HG03457 (cell line): ENCODE results near the gene CDHR1.

Experiments used
- ATAC-seq: cut with Tn5 transposase; IDR thresholded peaks from one replicate; pipeline ENCODE4 v1.9.1; 2021; ENCODE audit warnings: moderate number of reproducible peaks; ENCODE audit not compliant: unreplicated experiment

The CDHR1 gene

DNA sequence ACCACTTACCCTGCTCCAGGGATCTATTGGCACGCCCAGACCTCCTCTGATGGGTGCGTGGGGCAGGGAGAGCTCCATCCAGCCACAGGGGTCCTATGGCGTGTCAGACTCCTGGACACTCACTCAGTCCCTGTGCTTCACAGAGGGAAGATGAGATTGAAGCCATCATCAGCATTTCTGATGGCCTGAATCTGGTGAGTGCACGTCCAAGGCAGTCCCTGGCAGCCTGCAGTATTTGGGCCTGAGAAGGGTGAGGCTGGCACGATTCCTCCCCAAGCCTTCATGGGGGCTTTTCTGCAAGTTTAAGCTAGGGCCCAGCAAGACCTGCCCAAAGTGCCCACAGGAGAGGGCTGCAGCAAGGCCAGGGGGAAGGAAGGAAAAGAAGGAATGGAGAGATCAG lies 3.3 kb downstream of the CDHR1 start:
- no peak for ATAC-seq

DNA sequence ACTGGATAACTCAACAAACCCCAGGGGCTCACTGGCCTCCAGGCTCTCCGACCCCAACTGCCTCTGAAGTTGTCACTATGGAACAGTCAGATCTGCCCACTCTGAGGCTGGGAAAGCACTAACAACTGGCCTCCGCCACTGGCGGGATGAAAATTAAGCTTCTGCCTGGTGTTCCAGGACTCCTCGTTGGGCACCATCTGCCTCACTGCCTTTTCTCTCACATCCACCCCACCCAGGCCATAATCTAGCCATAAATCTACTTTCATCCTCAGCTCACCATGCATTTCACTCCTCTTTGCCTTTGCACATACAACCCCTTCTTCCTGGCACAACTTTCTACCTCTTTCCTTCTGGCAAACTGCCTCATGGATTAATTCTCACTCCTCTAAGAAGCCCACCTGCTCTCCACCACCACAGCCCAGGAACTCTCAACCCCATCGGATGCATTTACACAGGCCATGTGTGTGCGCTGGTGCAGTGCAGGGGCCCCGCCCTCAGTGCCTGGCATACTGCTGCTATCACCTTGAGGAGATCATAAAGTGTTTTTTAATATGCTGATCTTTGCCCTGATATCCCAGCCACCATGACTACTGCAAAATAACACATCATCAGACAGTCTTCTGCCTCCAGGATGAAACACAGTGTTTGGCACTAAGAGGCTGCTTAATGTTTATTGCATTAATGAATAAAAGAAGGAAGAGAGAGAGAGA lies 4.0 kb downstream of the CDHR1 start:
- no peak for ATAC-seq

DNA sequence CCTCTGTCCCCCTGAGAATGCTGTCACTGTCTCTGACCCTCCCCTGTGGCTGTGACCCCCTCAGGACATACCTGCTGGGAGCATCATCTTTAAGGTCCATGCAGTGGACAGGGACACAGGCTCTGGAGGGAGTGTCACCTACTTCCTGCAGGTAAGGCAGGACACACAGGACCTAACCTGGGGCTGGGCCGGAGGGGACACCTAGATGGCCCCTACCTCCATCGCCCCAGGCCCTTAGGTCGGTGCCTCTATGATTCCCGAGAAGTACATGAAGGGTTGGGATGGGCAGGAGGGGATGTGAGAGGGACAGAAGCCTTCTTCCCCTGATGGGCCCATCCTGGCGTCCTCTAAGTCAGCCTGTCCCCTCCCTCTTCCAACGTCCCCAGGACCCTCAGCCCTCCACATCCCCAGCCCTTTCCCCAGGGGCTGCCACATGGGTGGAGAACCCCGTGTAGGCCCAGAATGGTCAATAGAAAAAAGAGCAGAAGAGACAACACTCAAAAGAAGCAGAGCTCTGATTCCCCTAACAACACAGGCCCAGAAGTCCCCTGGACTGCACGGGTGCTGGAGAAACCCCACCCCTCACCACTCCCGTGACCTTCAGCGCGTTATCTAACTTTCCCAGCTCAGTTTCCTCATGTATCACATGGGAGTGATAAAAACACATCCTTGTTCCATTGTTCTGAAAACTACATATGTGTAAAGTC lies 6.4 kb downstream of the CDHR1 start:
- ATAC-seq, result no peak

DNA sequence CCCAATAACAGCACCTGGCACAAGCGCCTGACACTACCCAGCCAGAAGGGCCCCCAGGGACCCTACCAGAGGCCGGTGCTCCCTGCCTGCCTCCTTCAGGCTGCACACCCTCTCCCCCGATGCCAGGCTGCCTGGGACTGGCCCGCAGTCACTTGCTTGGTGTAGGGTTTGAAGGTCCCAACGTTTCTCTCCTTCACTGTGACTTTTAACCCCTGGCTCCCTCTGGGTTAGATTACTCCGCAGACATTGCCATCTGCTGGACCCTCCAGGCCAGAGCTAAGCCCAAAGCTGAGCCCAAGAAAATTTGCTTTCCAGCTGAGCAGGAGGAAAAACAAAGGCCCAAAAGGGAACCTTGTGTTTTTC lies 6.9 kb downstream of the CDHR1 start:
- no peak for ATAC-seq

DNA sequence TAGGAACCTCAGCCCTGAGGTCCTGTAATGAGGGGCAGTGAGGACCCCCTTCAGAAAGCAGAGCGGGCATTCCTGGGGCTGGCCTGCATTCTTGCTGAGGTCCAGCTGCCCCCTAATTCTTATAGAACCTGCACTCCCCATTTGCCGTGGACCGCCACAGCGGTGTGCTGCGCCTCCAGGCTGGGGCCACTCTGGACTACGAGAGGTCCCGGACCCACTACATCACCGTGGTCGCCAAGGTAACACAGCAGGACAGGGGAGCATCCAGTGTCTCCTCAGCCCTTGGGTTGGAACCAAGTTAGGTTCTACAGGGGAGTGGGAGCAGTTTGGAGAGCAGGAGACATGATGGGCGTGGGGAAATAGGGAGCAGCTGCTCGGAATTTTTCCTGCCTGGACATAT lies 7.3 kb downstream of the CDHR1 start:
- ATAC-seq, result no peak

DNA sequence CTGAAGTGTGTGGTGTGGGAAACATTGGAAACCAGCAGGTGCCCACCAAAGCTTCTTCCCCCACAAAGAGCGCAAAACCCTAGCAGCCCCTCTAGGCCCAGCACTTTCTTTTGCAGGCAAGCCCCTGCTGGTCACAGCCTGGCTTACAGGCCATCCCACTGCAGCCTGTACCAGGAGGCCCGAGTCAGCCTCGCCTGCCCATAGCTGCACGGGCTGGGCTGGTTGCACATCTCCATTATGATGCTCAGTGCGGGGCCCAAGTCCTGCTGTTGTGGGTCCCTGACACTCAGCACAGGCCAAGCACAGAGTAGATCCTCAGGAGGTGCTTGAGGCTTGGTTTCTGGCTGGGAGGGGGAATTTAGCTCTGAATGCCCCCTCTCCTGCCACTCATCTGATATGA lies 8.0 kb downstream of the CDHR1 start:
- ATAC-seq, result no peak

DNA sequence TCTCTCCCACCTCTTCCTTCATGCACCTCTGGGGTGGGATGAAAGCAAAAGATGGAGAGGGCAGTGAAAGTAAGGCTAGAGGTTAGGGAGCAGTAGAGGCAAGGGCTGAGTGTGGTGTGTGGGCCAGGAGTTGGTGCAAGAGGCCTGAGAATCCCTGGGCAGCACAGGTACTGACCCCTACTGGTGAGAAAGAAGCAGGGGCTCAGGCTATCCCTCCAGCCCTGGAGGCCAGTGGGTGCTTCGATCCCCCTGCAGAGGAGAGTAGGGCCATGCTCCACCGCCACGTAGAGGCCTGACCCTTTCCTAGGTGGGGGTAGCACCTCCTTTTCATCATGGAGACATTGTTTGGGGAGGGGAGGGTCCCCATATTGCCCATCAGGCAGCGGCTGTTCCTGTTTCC lies 9.8 kb downstream of the CDHR1 start:
- no peak for ATAC-seq

DNA sequence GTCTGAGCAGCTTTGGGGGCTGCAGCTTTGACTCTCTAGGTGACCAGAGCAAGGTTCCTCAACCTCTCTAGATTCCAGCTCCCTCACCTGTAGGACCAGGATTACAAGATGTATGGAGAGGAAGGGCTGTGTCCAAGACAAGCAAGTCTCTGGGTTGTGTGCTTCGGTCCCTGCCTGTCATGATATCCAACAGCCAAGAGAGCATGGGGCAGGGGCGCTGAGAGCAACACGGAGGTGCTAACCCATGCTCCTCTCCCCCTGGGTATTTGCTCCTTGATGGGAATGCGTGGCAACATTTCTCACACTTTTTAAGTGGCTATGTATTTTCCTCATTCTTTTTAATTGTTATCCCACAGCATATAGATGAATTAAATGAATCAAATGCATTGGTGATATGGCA lies 10.3 kb downstream of the CDHR1 start:
- no peak for ATAC-seq

DNA sequence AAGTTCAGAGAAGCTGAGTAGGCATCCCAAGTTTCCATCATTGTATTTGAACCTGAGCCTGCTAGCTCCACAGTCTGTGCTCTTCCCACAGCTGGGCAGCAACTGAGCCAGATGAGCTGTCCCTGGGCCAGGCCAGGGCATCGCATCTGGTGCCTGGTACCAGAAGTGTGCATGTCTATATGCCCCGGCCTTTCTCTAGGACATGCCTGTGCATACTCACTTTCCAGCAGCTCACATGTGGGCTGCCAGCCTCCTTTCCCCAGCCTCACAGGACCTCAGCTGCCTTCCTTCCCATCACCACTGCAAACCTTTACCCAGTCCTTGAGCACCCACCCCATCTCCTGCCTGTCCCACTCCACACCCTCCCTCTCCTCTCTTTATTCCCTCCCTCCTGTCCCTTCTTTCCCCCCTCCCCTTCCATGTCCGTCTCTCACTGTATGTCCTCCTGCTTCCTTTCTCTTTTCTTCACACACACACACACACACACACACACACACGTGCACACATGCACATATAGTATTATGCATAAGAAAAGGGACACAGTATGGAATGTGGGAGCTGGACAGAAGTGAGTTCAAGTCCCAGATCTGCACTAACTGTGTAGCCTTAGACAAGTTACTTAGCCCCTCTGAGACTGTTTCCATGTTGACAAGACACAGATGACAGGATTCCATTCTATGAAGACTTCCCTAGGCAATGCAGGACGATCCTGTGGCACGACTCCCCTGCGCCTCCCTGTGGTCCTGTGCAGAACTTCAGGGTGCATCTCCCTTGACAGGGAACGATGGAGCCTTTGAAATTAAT lies 10.9 kb downstream of the CDHR1 start:
- peak; percentile 73 for ATAC-seq

DNA sequence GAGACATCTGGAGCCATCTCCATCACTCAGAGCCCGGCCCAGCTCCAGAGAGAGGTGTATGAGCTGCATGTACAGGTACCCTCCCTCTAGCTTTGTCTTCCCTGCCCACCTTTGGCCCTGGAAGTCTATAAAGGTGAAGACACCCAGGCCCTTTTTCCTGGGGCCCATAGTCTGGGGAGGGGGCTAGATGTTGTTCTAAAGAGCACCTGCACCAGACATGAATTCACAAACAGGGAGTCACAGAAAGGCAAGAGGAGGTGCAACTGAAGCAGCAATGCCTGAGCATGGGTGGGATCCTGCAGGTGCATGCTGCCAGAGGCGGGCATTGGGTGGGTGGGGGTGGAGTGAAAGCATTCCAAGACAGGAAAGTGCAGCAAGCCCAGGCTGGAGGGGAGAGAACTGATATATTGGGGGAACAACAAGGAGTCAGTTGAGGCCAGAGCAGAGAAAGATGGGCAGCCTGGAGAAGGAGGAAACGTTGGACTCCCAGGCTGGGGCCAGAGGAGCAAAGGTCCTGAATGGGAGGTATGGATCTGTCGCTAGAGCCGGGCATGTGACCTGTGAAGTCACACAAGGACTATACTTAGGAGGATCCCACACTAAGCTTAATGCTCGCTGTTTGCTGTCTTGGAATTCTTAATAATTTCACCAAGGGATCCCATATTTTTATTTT lies 11.7 kb downstream of the CDHR1 start:
- ATAC-seq, result no peak

DNA sequence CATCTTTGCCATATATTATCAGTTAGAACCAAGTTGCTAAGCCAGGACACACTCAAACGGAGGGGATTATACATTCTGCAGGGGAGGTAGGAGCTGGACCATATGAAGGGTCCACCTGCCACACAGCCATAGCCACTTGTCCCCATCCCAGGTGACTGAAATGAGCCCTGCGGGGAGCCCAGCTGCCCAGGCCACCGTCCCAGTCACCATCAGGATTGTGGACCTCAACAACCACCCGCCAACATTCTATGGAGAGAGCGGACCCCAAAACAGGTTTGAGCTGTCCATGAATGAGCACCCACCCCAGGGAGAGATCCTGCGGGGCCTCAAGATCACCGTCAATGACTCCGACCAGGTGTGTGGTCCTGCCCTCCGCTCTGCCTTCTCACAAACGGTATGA lies 13.7 kb downstream of the CDHR1 start:
- ATAC-seq, result no peak

DNA sequence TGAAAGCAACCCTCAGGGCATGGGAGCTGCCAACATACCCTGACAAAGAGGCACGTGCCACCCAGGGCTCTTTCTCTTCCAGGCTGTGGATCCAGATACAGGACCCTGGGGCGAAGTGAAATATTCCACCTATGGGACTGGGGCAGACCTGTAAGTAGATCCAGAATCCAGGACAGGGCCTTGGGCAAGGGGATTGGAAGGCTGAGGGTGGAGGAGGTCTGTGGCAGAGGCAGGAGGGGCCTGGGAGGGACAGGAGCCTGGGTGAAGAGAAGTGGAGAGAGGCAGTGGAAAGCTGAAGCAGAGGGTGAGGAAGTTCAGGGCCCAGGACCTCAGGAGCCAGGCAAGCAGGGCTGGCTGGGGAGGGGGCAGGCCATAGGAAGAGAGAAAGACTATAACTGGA lies 17.2 kb downstream of the CDHR1 start:
- no peak for ATAC-seq

DNA sequence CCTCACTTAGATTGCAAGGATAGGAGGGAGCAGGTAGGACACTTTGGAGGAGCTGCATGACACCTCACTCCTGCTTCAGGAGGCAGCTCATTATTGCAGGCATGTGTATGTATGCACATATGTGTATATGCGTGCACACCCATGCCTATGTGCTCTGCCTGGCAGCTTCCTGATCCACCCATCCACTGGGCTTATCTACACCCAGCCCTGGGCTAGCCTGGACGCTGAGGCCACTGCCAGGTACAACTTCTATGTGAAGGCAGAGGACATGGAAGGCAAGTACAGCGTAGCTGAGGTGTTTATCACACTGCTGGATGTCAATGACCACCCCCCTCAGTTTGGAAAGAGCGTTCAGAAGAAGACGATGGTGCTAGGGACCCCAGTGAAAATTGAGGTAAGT lies 17.7 kb downstream of the CDHR1 start:
- no peak for ATAC-seq

DNA sequence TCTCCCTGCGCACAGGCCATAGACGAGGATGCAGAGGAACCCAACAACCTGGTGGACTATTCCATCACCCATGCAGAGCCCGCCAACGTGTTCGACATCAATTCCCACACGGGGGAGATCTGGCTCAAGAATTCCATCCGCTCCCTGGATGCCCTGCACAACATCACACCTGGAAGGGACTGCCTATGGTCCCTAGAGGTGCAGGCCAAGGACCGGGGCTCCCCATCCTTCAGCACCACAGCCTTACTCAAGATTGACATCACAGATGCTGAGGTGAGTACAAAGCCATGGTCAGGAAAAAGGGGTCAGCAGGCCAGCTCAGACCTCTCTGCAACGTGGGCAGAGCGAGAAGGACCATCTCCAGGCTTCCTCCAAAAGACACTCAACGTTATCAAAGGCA lies 18.7 kb downstream of the CDHR1 start:
- no peak for ATAC-seq

DNA sequence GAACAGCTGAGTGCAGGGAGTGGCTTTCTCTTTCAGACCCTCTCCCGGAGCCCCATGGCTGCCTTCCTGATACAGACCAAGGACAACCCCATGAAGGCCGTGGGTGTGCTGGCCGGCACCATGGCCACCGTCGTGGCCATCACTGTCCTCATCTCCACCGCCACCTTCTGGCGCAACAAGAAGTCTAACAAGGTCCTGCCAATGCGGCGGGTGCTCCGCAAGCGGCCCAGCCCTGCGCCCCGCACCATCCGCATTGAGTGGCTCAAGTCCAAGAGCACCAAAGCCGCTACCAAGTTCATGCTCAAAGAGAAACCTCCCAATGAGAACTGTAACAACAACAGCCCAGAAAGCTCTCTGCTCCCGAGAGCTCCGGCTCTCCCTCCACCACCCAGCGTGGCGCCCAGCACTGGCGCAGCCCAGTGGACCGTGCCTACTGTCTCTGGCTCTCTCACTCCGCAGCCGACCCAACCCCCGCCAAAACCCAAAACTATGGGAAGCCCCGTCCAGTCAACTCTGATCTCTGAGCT lies 19.8 kb downstream of the CDHR1 start:
- ATAC-seq, result no peak

DNA sequence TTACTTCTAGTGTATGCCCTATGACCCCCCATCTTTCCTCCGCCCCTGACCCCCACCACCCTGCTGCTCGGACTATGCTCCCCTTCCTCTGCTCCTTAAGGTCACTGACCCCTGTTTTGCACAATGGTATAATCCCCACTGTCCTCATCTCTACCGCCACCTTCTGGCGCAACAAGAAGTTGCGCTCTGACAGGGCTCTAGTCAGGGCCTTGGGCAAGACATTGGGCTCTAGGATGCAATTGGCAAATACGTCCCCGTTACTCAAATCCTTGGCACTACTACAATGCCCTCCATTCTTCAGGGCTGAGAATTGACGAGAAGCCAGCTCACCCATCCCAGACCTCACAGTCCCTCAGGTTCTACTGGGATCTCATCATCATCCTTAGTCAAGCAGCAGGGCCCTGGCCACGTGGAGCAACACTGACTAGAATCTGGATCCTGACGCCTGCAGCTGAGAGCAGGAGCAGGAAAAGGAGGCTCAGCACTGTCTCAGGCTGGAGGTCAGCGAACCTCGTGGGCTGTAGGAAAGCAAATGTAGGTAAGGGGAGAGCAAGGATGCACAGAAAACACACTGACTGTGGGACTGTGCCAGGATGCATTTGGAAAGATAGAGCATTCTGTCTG lies 20.4 kb downstream of the CDHR1 start:
- peak; percentile 54 for ATAC-seq

DNA sequence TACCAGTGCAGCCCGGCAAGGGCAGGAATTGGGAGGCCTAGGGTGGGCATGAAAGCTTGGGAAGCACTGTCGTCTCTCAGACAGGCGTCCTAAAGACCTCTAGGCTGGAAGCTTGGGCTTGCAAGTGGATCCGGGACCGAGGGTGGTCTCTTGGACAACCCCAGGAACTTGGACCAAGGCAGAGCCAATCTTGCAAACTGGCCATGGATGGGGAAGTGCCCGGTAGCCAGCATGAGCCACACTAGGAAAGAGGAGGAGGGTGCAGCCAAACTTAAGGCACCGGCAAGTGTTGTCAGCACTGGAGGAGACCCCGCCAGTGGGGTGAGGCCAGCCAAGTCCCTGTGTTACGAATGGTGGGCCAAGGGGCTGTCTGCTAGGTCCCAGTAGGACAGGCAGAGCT lies 22.5 kb downstream of the CDHR1 start:
- no peak for ATAC-seq

DNA sequence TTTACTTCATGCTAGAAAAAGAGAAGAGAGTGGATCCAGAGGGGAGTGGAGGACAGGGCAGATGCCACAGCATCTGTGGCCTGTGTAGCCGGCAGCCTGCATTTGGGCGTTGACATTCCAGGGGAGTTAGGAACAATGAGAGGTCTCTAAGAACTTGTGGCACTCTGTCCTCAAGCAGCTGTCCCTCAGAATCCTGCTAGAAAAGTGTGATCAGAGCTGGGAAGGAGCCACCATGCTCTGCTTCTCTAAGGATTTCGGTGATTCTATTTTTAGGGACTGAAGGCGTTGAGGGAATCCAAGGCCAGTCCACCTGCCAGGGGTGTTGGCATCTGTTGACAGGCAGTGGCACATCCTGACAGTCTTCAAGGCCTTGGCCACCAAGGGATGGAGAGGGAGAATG lies 23.4 kb downstream of the CDHR1 start:
- ATAC-seq, result no peak

DNA sequence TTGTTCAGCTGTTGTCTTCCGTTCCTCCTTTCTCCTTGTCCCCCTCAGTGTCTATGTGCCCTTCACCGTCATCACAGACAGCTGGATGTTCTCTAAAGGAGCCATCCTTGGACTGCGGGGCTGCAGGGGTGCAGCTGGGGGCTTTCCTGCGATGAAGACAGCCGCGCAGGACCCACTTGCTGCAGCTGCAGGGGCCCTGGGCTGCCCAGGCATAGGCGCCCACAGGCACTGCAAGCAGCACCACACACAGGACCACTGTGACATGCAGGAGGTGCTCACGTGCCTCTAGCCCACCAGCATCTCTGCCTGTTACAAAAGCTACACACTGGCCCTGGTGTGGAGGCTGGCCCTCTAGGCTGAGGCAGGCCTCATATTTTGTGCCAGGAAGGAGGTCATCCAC lies 27.6 kb downstream of the CDHR1 start:
- no peak for ATAC-seq

DNA sequence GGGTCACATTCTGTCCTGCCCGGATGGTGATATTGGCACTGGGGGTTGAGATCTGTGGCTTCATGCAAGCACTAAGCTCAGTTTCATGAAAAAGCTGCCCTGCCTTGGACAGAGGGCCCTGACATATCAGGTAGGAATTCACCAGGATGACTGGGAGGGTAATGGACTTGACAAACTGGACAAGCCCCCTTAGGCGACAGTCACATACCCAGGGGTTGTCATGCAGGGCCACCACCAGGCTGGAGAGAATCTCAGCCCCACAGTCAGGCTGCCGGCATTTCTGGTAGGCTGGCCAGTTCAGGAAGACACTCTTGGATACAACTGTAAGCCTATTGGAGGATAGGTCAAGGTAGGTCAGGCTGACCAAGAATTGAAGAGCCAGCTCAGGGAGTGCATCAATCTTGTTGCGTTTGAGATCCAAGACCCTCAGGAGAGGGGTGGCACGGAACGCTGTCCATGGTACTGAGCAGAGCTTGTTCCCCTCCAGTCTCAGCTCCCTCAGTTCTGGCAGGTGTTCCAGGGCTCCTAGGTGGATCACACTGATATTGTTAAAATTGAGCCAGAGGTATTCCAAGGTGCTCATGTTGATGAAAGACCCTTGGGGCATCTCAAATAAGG lies 30.2 kb downstream of the CDHR1 start:
- ATAC-seq, result no peak
